SU-DHL-6 (cell line): ENCODE measurements around the gene TRAPPC5.

Experiments
- H2AFZ ChIP-seq: fragments of 200-600 bp; sonication (generic); 2 replicates; pipeline ENCODE4 v1.6.1; 2014; ENCODE audit warnings: low read depth, mild to moderate bottlenecking, moderate library complexity, mixed read lengths, antibody characterized with exemption, low read length; ENCODE audit not compliant: severe bottlenecking
- H3F3A ChIP-seq: fragments of 200-600 bp; shearing (Covaris generic); 2 replicates; pipeline ENCODE4 v1.6.0; 2016; ENCODE audit warnings: antibody characterized with exemption, mild to moderate bottlenecking; ENCODE audit not compliant: insufficient read depth
- H3K27ac ChIP-seq: fragments of 200-600 bp; sonication (generic); 2 replicates; pipeline ENCODE4 v1.5.1; 2016; ENCODE audit warnings: low read depth, mild to moderate bottlenecking, low read length, moderate library complexity, mixed read lengths
- H3K27me3 ChIP-seq: fragments of 200-600 bp; sonication (generic), shearing (Covaris generic); 2 replicates; pipeline ENCODE4 v1.6.0; 2014; ENCODE audit warnings: mild to moderate bottlenecking, low read length
- H3K36me3 ChIP-seq: fragments of 200-600 bp; sonication (generic); 2 replicates; pipeline ENCODE4 v1.6.1; 2014; ENCODE audit warnings: mild to moderate bottlenecking, low read length, mixed read lengths
- H3K4me2 ChIP-seq: fragments of 300-600, 200-600 bp; shearing (Covaris generic), sonication (generic); 2 replicates; pipeline ENCODE4 v1.6.0; 2014; ENCODE audit warnings: low read length, low read depth, mild to moderate bottlenecking; ENCODE audit not compliant: poor library complexity, severe bottlenecking
- H3K4me3 ChIP-seq: fragments of 200-600 bp; sonication (generic); 2 replicates; pipeline ENCODE4 v1.5.1; 2014; ENCODE audit warnings: antibody characterized with exemption, low read length, mild to moderate bottlenecking, mixed read lengths; ENCODE audit not compliant: insufficient read depth, poor library complexity, severe bottlenecking
- H3K79me2 ChIP-seq: fragments of 200-600 bp; sonication (generic); 2 replicates; pipeline ENCODE4 v1.6.1; 2014; ENCODE audit warnings: mild to moderate bottlenecking, low read length, moderate library complexity; ENCODE audit not compliant: insufficient read depth
- H3K9ac ChIP-seq: fragments of 200-600 bp; sonication (generic); 2 replicates; pipeline ENCODE4 v1.7.0; 2014; ENCODE audit warnings: mild to moderate bottlenecking, low read length
- H3K9me2 ChIP-seq: fragments of 200-600 bp; sonication (generic); replicated peaks from 2 replicates; pipeline ENCODE4 v1.6.1; 2014; ENCODE audit warnings: low read length; ENCODE audit not compliant: insufficient read depth
- H3K9me3 ChIP-seq: fragments of 200-600 bp; sonication (generic); 2 replicates; pipeline ENCODE4 v1.6.1; 2014; ENCODE audit warnings: low read length, mixed read lengths; ENCODE audit not compliant: insufficient read depth
- H4K20me1 ChIP-seq: fragments of 200-600 bp; sonication (generic); 2 replicates; pipeline ENCODE4 v1.6.1; 2014; ENCODE audit warnings: low read depth, mild to moderate bottlenecking, antibody characterized with exemption, low read length, moderate library complexity, mixed read lengths
- EZH2phosphoT487 ChIP-seq: fragments of 200-600 bp; sonication (generic), shearing (Covaris generic); conservative IDR thresholded peaks from 2 replicates; pipeline ENCODE4 v1.6.1; 2018; ENCODE audit warnings: mild to moderate bottlenecking, antibody characterized with exemption, low read length, moderate library complexity, mixed read lengths
- TF ChIP-seq, protein P1 (sequence below): fragments of 200-600 bp; sonication (generic); IDR thresholded peaks from one replicate; pipeline ENCODE4 v1.5.1; 2017; ENCODE audit warnings: antibody characterized with exemption, mild to moderate bottlenecking, low read length, moderate library complexity; ENCODE audit not compliant: insufficient read depth, poor library complexity, severe bottlenecking

Gene TRAPPC5

DNA sequence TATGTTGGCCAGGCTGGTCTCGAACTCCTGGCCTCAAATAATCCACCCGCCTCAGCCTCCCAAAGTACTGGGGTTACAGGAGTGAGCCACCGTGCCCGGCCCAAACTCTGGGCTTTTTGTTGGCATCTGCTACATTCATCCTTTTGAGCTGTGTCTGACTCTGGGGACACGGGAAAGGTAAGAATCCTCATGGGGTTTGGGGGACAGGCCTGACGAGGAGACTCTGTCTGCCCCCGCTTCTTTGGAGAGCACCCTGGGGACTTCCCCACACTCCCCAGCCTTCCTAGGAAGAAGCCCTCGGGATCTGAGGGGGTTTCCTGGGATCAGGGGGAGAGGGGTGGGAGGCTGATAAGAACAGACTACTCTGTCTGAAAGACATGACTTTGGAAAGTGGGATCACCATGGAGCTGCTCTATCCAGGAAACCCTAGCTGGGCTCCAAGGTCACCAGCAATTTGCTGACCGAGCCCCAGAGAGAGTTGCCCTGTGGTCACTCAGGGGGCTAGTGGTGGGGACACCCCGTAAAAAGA lies 29.4 kb downstream of the TRAPPC5 start:
- no peak overlapping the region for H3K9ac ChIP-seq
- H3K9me2 ChIP-seq = no peaks in the 10 kb centered on the region
- H3F3A ChIP-seq = no peaks in the 10 kb centered on the region
- no peak overlapping the region for H3K4me2 ChIP-seq
- H3K9me3 ChIP-seq = no peaks in the 10 kb centered on the region
- H3K27ac ChIP-seq = no peak overlapping the region
- no peaks in the 10 kb centered on the region for H3K27me3 ChIP-seq
- H2AFZ ChIP-seq = no peak overlapping the region
- no peaks in the 10 kb centered on the region for H3K79me2 ChIP-seq
- H3K36me3 ChIP-seq = no peaks in the 10 kb centered on the region
- TF ChIP-seq, protein P1, sequence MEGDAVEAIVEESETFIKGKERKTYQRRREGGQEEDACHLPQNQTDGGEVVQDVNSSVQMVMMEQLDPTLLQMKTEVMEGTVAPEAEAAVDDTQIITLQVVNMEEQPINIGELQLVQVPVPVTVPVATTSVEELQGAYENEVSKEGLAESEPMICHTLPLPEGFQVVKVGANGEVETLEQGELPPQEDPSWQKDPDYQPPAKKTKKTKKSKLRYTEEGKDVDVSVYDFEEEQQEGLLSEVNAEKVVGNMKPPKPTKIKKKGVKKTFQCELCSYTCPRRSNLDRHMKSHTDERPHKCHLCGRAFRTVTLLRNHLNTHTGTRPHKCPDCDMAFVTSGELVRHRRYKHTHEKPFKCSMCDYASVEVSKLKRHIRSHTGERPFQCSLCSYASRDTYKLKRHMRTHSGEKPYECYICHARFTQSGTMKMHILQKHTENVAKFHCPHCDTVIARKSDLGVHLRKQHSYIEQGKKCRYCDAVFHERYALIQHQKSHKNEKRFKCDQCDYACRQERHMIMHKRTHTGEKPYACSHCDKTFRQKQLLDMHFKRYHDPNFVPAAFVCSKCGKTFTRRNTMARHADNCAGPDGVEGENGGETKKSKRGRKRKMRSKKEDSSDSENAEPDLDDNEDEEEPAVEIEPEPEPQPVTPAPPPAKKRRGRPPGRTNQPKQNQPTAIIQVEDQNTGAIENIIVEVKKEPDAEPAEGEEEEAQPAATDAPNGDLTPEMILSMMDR = no peak
- TF ChIP-seq EZH2phosphoT487 = no peak
- H3K4me3 ChIP-seq = no peak overlapping the region
- no peaks in the 10 kb centered on the region for H4K20me1 ChIP-seq

DNA sequence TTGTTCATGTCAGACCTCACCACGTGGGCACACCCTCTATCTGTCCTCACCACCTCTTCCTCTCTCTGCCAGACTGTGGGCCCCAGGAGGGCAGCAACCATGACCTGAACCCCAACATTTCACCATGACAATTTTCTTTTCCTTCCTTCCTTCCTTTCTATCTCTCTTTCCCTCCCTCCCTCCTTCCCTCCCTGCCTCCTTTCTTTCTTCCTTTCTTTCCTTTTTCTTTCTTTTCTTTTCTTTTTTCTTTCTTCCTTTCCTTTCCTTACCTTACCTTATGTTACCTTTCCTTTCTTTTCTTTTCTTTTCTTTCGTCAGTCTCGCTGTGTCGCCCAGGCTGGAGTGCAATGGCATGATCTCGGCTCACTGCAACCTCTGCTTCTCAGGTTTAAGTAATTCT lies 30.0 kb downstream of the TRAPPC5 start:
- no peak overlapping the region for H3K4me2 ChIP-seq
- H2AFZ ChIP-seq = no peak overlapping the region
- H3K27ac ChIP-seq = no peak overlapping the region
- no peak overlapping the region for H3K4me3 ChIP-seq
- no peak for TF ChIP-seq EZH2phosphoT487
- TF ChIP-seq, protein P1 = no peak
- no peaks in the 10 kb centered on the region for H3K79me2 ChIP-seq
- H3F3A ChIP-seq = no peaks in the 10 kb centered on the region
- no peak overlapping the region for H3K9ac ChIP-seq
- H3K9me3 ChIP-seq = no peaks in the 10 kb centered on the region
- H3K9me2 ChIP-seq = no peaks in the 10 kb centered on the region
- no peaks in the 10 kb centered on the region for H3K27me3 ChIP-seq
- H3K36me3 ChIP-seq = no peaks in the 10 kb centered on the region
- no peaks in the 10 kb centered on the region for H4K20me1 ChIP-seq

DNA sequence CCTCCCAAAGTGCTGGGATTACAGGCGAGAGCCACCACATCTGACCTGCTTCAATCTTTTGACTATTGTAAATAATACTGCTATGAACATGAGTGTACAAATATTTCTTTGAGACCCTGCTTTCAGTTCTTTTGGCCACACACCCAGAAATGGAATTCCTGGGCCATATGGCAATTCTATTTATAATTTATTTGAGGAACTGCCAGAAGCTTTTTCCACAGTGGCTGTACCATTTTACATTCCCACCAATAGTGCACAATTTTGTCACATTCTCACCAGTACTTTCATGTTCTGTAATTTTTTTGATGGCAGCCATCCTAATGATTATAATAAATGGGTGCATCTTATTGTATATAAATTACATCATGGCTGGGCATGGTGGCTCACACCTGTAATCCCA lies 35.0 kb downstream of the TRAPPC5 start:
- H3K36me3 ChIP-seq = no peaks in the 10 kb centered on the region
- no peak overlapping the region for H3K27ac ChIP-seq
- no peaks in the 10 kb centered on the region for H3K27me3 ChIP-seq
- no peaks in the 10 kb centered on the region for H4K20me1 ChIP-seq
- no peak overlapping the region for H3K4me3 ChIP-seq
- no peak overlapping the region for H3K4me2 ChIP-seq
- no peaks in the 10 kb centered on the region for H3F3A ChIP-seq
- no peak for TF ChIP-seq EZH2phosphoT487
- no peak overlapping the region for H2AFZ ChIP-seq
- no peaks in the 10 kb centered on the region for H3K79me2 ChIP-seq
- no peaks in the 10 kb centered on the region for H3K9me3 ChIP-seq
- no peaks in the 10 kb centered on the region for H3K9me2 ChIP-seq
- no peak overlapping the region for H3K9ac ChIP-seq

DNA sequence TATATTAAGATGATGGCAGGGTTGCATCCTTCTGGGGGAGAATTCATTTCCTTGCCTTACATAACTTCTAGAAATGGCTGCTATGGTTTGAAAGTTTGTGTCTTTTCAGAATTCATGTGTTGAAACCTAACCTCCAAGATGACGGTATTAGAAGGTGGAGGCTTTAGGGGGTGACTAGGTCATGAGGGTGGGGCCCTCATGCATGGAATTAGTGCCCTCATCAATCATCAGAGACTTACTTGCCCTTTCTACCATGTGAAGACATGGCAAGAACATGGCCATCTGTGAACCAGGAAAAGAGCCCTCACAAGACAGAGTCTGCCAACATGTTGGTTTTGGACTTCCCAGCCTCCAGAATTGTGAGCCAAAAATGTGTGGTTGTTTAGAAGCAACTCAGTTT lies 36.1 kb downstream of the TRAPPC5 start:
- H3F3A ChIP-seq = no peaks in the 10 kb centered on the region
- no peaks in the 10 kb centered on the region for H4K20me1 ChIP-seq
- H2AFZ ChIP-seq = no peak overlapping the region
- no peaks in the 10 kb centered on the region for H3K27me3 ChIP-seq
- no peak overlapping the region for H3K27ac ChIP-seq
- no peak overlapping the region for H3K9ac ChIP-seq
- H3K36me3 ChIP-seq = no peaks in the 10 kb centered on the region
- no peaks in the 10 kb centered on the region for H3K9me3 ChIP-seq
- no peak overlapping the region for H3K4me2 ChIP-seq
- TF ChIP-seq EZH2phosphoT487 = no peak
- TF ChIP-seq, protein P1 = no peak
- H3K4me3 ChIP-seq = no peak overlapping the region
- no peaks in the 10 kb centered on the region for H3K79me2 ChIP-seq
- no peaks in the 10 kb centered on the region for H3K9me2 ChIP-seq
